Measurements from ENCODE around the gene RELL1. TPM values are rescaled to one million over a fixed set of nuclear protein-coding genes. Genes with fewer than 3 reads are reported as not detected.

Gene RELL1
- total RNA-seq, 1 experiment from 2014 or later: 34.0 TPM

- in situ Hi-C loops (cut with HindIII; ENCODE audit: low sequenced_read_pairs): no loop called here
- DNase-seq (ENCODE audit: low spot score): no peak
Observed at GRCh38 chr4:37568489-37568888, 117.7 kb downstream of the RELL1 start.

- in situ Hi-C loops (cut with HindIII; ENCODE audit: low sequenced_read_pairs): no loop called here
- no peak for DNase-seq (ENCODE audit: low spot score)
Observed at GRCh38 chr4:37567836-37568235, 118.3 kb downstream of the RELL1 start.

DNA sequence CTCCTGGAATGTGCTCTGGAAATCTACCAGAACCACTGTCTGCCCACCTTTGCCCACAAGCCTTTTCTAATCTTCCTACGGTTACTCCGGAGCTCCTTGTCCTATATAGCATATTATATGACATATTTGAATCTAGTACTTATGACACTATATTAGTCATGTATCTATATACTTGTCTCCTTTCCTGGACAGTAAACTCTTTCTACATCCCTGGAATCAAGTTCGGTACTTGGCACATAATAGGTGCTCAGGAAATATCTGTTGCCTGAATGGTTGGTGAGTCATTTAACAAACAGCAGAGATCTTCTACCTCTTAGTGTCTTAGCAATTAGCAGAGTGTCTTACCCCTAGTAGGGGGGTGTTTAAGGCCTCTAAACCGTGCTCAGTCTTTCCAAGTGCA is 123.6 kb downstream of the RELL1 start:
- in situ Hi-C loops (cut with HindIII; ENCODE audit: low sequenced_read_pairs): no loop called here
- no peak for DNase-seq (ENCODE audit: low spot score)

GRCh38 chr4:37561803-37562207 is 124.4 kb downstream of the RELL1 start:
- in situ Hi-C loops (cut with HindIII; ENCODE audit: low sequenced_read_pairs): no loop called here
- DNase-seq (ENCODE audit: low spot score): no peak

GRCh38 chr4:37561196-37561802 is 124.9 kb downstream of the RELL1 start:
- in situ Hi-C loops (cut with HindIII; ENCODE audit: low sequenced_read_pairs): no loop called here
- DNase-seq (ENCODE audit: low spot score): no peak

Other genes starting within 250 kb of the RELL1 start
- gene PGM2, start 140.3 kb upstream of the RELL1 start, total RNA-seq (2014; rRNA removed; shearing (Covaris generic)): 38.0 and 40.1 TPM in 2 replicates
- gene TBC1D1, start 204.7 kb upstream of the RELL1 start, total RNA-seq (2014; rRNA removed; shearing (Covaris generic)): 53.3 and 85.5 TPM in 2 replicates